ENCODE results near the gene RPS6KA2.

Gene RPS6KA2

DNA sequence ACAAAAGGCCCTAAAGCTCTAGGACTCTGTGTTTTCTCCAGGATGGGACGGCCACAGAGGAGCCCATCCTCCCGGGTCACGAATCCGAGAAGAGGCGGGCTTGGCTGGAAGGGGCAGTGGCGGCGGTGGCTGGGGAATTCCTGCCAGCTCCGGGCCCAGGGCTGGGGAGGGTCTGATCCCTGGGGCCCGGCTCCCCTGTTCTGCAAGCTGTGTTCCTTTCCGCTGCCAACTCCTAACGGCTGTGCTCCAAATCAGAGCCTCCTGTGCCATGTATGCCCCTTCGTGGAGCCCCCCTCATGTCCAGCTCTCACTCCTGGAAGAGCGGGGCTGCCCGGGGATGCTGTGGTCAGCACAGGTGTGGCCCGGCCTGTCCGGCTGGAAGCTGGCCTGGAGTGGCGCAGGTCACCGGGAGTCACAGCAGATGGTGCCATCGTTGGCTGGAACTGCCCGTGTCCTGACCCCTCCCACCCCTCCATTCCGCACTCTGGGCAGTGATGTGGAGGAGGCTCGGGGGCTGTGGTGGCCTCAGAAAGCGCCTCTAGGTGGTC is 156.1 kb downstream of the RPS6KA2 start:
- no peak for TF ChIP-seq ZFX (IDR thresholded peaks at IDR 0.05)
- TF ChIP-seq, protein P1, sequence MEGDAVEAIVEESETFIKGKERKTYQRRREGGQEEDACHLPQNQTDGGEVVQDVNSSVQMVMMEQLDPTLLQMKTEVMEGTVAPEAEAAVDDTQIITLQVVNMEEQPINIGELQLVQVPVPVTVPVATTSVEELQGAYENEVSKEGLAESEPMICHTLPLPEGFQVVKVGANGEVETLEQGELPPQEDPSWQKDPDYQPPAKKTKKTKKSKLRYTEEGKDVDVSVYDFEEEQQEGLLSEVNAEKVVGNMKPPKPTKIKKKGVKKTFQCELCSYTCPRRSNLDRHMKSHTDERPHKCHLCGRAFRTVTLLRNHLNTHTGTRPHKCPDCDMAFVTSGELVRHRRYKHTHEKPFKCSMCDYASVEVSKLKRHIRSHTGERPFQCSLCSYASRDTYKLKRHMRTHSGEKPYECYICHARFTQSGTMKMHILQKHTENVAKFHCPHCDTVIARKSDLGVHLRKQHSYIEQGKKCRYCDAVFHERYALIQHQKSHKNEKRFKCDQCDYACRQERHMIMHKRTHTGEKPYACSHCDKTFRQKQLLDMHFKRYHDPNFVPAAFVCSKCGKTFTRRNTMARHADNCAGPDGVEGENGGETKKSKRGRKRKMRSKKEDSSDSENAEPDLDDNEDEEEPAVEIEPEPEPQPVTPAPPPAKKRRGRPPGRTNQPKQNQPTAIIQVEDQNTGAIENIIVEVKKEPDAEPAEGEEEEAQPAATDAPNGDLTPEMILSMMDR (conservative IDR thresholded peaks at IDR 0.05), result no peak
- H3K27ac ChIP-seq, result no peak overlapping the region

- no peak overlapping the region for H3K27ac ChIP-seq
- no peak for TF ChIP-seq ZFX (IDR thresholded peaks at IDR 0.05)
- TF ChIP-seq, protein P1 (conservative IDR thresholded peaks at IDR 0.05), result no peak
These were observed 156.8 kb downstream of the RPS6KA2 start for GRCh38 chr6:166470029-166470862.

DNA sequence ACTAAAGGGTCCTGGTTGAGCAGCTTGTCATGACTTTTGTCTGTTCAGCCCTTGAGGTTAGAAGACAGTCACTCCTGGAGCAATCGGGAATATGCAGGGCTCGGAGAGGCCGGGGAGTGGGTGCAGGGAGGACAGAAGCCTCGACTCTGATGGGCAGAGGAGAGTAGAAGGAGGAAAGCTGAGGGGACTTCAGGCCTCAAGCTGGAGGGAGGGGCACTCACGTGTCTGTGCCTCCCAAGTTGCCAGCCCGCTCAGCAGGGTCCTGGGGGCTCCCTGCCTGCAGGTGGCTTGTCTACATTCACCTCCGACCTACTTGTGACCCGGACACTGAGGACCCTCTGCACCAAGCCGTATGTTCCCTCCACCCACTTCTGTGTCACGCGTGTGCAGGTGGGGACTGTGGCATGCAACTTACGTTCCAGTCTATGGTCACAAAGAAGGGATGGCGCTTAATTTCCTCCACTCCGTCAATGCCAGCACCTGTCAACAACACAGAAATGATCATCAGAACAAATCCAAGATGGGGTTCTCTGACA is 157.6 kb downstream of the RPS6KA2 start:
- H3K27ac ChIP-seq, result no peak overlapping the region
- TF ChIP-seq, protein P1 (conservative IDR thresholded peaks at IDR 0.05), result no peak
- TF ChIP-seq ZFX (IDR thresholded peaks at IDR 0.05), result no peak

DNA sequence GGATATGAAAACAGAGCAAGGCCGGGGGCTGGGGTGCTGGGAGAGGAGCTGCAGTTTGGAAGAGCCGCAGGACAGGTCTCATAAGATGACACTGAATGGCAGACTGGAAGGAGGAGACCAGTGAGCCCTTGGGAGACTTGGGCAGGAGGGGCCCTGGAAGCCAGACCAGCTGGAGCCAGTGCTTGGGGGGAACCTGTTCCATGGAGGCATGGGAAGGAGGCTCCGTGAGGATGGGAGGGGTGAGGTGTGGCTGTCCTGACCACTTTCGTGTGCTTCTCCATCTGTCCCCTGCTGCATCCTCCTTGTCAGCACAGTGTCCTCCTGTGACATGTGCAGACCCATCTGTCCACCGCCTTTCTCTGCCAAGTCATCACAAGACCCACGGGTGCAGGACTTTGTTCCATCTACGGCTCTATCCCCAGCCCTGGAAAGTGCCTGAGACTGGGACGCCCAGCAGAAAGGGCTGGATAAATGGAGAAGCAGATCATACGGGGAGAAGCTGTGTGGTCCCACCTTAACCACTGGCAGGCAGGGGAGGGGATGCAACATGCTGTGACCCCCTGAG is 159.5 kb downstream of the RPS6KA2 start:
- no peak for TF ChIP-seq ZFX (IDR thresholded peaks at IDR 0.05)
- TF ChIP-seq, protein P1 (conservative IDR thresholded peaks at IDR 0.05), result no peak
- H3K27ac ChIP-seq, result no peak overlapping the region

DNA sequence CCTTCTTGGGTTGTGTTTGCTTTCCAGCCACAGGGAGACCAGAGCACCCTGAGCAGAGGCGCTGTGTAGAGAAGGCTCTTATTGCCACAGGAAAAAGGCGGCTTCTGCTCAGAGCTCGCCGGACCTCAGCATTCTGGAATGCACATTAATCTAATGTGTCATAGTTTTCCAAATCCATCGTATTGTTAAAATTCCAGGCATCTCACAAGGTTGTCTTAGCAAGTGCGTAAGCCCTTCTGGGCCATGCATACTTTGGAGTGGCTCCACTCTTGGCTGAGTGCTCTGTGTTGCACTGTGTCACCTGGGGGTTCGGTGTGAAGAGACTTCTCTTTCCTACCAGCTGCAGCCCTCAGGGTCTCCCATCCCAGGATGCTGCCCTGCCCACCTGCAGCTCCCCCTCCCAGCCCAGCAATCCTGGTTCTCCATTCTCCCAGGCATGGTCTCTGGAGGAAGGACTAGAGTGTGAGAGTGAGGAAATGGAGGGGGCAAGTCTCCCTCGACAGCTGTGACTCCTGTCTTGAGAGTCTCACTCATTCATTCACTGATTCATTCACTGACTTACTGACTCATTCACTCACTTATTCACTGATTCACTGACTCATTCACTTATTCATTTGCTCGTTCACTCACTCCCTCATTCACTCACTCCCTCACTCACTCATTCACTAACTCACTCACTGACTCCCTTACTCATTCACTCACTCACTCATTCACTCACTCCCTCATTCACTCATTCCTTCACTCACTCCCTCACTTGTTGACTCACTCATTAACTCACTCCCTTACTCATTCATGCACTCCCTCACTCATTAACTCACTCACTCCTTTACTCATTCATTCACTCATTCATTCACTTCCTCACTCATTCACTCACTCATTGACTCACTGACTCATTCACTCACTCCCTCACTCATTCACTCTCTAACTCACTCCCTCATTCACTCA is 160.6 kb downstream of the RPS6KA2 start:
- no peak overlapping the region for H3K27ac ChIP-seq
- TF ChIP-seq, protein P1 (conservative IDR thresholded peaks at IDR 0.05), result no peak

DNA sequence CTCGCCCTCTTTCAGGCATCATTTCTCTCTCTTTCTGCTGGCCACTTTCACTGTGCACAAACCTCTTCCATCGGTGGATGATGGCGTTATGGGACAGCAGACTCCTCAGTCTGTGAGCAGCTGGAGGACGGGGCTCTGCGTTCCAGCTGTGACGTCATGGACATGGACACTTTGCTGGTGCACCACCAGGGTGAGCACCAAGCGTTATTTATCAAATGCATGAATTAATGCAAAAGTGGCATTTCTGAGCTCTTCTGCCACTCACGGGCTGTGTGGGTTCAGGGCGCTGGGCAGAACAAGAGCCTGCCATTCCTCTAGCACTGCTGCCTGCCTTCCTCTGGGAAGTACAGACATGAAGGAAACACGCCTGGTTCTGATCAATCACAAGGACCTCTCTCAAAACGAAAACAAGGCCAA is 161.4 kb downstream of the RPS6KA2 start:
- no peak overlapping the region for H3K27ac ChIP-seq
- TF ChIP-seq ZFX (IDR thresholded peaks at IDR 0.05), result no peak
- TF ChIP-seq, protein P1 (conservative IDR thresholded peaks at IDR 0.05), result no peak

Measured in C4-2B (cell line).